DND-41 (cell line): Measurements from ENCODE around the gene TOP3B.

Experiments used
- EZH2 ChIP-seq: IDR thresholded peaks from 3 replicates; pipeline ENCODE4 v1.6.1; 2012; ENCODE audit warnings: borderline replicate concordance, low read depth, mild to moderate bottlenecking, moderate library complexity, low read length, inconsistent platforms; ENCODE audit not compliant: severe bottlenecking
- TF ChIP-seq, protein P1 (sequence below): IDR thresholded peaks from 2 replicates; pipeline ENCODE4 v1.5.1; 2012; ENCODE audit warnings: borderline replicate concordance, low read length, moderate library complexity, mild to moderate bottlenecking; ENCODE audit not compliant: poor library complexity, severe bottlenecking; ENCODE audit errors: extremely low read depth

DNA sequence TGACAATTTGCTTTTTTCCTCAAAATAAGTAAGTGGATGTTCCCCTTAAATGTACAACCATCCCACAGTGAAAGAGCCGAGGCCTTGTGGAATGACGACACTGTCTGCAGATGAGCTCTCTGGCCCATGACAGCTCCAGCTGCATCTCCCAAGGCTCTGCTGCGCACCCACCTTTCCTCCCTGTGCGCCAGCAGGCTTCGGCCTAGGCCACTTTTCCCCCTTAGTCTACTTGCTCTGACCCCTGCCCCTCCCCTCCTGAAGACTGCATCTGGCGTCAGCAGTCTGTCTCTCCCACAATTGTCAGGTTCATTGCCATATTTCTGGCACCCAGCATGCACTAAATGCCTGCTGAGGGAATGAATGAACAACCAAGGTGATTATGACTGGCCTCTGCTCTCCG, 2.0 kb downstream of the TOP3B start:
- TF ChIP-seq, protein P1, sequence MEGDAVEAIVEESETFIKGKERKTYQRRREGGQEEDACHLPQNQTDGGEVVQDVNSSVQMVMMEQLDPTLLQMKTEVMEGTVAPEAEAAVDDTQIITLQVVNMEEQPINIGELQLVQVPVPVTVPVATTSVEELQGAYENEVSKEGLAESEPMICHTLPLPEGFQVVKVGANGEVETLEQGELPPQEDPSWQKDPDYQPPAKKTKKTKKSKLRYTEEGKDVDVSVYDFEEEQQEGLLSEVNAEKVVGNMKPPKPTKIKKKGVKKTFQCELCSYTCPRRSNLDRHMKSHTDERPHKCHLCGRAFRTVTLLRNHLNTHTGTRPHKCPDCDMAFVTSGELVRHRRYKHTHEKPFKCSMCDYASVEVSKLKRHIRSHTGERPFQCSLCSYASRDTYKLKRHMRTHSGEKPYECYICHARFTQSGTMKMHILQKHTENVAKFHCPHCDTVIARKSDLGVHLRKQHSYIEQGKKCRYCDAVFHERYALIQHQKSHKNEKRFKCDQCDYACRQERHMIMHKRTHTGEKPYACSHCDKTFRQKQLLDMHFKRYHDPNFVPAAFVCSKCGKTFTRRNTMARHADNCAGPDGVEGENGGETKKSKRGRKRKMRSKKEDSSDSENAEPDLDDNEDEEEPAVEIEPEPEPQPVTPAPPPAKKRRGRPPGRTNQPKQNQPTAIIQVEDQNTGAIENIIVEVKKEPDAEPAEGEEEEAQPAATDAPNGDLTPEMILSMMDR = no peak
- no peak for TF ChIP-seq EZH2
